GM12892 (cell line): ENCODE data around the gene NFE2L2.

Experiments used
- POLR2A ChIP-seq: IDR thresholded peaks from 2 replicates; pipeline ENCODE4 v1.6.1; 2011; ENCODE audit warnings: low read depth, low read length, control low read depth
- POLR2AphosphoS5 ChIP-seq: IDR thresholded peaks from 2 replicates; pipeline ENCODE4 v1.6.1; 2011; ENCODE audit warnings: low read depth, low read length, control low read depth
- TAF1 ChIP-seq: IDR thresholded peaks from 2 replicates; pipeline ENCODE4 v1.6.1; 2011; ENCODE audit warnings: low read depth, mild to moderate bottlenecking, control low read depth, low read length, borderline replicate concordance

- TF ChIP-seq POLR2A (no peak), POLR2AphosphoS5 (no peak), TAF1 (no peak)
These were observed 48.0 kb upstream of the NFE2L2 start for GRCh38 chr2:177312562-177312961.
